GM10847 (cell line): ENCODE measurements around the gene RAB24.

ENCODE experiments used
- POLR2A ChIP-seq: IDR thresholded peaks from 2 replicates; pipeline ENCODE4 v1.6.1; 2011; ENCODE audit not compliant: insufficient read length; ENCODE audit errors: extremely low read depth

The RAB24 gene

DNA sequence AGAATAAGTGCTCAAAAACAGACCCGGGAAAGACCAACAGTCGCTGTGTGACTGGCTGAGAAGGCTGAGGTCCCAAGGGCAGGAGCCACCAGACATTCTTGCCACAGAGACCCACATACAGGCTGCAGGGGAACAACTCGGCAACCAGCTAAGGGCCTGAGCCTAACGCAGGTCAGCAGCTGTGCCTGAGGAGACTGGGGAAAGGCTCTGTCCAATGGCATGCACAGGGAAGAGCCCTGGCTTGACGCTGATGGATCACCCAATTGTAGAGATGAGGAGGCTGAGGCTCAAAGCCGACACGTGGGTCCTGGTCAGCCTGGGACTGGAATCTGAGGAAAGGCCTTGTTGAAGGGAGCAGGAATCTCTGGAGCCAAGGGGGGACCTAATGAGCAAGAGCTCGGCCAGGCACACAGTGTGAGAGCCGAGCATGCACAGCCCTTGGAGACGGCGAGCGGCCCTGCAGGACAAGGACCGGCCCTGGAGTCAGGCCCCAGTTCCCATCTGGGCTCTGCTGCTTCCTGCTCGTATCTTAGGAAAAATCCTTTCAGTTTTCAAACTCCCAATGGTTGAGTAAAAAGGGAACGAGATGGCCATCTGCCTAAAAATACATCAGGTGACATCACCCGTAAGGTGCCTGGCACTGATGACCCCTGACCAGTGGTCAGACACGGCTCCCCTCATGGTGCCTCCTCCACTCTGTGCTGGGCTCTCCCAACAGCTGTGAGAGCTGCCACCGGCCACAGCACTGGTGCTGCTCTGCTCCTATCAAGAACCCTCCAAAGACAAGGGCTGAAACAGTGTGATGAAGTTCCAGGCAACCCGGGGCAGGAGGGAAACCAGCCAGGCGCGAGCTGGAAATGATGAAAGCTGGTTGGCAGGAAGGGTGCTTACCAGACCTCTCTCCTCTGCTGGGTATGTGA is 31.5 kb upstream of the RAB24 start:
- TF ChIP-seq POLR2A: no peak

DNA sequence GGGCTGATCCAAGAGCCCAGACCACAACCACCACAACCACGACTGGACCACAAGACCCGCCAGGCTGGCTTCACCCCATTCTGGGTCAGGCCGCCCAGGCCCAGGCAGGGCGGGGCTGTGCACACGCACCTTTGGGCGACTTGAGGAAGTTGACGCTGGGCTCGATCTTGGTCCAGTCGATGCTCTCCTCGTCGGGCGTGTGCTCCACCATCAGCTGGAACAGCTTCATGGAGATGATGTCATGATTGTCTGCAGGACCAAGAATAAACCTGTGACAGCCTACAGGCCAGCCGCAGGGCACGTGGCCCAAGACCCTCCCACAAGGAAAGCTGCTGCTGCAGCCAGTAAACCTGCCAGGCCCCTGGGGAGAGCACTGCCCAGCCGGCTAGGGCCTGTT is 30.6 kb upstream of the RAB24 start:
- TF ChIP-seq POLR2A: no peak

DNA sequence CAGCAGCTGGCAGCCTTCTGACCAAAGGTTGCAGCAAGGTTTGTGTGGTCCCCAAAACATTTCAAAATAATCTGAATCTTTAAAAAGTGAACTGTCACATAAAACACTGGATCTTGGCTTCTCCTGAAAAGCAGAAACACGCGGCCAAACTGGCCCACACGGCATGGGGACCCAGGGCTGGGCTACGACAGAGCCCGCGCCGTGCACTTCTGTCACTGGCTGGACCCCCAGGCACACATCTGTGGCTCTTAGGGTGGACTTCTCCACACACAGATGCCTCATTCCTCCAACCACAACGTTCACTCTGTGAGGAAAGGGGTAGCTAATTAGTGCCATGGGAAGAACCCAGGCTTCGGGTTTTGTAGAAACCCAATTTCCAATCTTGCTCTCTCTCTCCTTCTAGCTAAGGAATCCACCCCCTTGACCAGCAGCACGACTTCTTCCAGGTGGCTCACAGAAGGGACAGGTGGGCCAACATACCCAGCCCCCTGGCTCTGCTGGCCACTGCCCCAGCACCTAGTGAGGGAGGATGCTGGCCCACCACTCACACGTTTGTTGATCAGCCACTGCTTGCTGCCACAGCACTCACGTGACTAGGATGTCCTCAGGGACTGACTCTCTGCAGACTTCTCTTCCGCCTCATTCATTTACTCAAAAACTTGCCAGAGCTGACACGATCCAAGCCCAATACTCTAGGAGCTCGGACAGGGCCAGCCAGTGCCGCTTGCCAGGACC is 30.1 kb upstream of the RAB24 start:
- TF ChIP-seq POLR2A: no peak

DNA sequence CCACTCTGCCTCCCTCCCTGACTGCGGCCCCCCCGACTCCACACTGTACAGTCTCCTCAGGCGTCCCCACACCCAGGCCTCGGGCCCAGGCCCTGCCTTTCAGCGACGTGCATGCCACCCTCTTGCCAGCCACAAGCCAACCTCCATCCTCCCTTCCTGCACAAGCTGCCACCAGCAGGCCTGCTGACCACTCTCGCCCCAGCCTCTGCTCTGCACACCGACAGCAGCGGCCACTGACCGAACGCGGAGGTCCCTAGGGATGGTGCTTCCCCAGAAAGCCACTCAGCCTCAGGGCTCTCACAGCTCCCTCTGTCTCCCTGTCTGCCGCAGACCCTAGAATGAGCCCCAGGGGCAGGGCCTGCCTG is 29.4 kb upstream of the RAB24 start:
- no peak for TF ChIP-seq POLR2A

DNA sequence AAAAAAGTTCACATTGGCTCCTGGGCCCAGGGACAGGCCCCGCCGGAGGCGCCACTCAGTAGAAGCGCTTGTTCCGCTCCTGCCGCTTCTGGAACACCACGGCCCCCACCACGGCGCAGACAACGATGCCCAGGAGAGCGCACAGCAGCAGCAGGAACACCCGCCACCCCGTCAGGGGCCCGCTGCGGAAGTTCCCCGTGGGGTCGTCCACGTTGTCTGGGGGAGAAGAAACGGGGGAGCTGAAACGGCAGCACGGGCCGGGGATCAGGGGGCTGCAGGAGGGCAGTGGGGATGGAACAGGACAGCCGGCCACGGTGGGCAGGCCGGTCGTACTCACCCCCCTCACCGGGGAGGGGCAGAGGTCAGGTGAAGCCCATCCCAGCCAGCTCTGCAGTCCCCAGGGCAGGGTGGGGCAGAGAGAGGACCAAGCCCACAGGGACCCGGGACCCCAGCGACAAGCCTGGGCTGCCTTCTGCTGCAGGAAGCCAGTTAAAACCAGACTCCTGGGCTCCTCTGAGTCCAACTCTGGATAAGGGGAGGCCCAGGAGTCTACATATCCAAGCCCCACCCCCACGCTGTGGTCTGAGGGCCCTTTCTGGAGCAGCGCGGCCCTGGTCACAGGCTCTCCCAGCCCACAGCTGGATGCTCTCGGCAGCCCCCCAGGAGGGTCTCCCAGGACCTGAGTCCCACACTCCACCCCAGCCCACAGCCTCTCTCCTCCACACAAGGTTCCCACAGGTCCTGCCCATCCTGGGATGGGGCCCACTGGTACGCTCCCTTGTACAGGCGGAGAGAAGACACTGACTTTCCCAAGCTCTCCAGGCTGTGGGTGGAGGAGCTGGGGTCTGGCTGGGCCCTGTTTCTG is 28.7 kb upstream of the RAB24 start:
- no peak for TF ChIP-seq POLR2A

DNA sequence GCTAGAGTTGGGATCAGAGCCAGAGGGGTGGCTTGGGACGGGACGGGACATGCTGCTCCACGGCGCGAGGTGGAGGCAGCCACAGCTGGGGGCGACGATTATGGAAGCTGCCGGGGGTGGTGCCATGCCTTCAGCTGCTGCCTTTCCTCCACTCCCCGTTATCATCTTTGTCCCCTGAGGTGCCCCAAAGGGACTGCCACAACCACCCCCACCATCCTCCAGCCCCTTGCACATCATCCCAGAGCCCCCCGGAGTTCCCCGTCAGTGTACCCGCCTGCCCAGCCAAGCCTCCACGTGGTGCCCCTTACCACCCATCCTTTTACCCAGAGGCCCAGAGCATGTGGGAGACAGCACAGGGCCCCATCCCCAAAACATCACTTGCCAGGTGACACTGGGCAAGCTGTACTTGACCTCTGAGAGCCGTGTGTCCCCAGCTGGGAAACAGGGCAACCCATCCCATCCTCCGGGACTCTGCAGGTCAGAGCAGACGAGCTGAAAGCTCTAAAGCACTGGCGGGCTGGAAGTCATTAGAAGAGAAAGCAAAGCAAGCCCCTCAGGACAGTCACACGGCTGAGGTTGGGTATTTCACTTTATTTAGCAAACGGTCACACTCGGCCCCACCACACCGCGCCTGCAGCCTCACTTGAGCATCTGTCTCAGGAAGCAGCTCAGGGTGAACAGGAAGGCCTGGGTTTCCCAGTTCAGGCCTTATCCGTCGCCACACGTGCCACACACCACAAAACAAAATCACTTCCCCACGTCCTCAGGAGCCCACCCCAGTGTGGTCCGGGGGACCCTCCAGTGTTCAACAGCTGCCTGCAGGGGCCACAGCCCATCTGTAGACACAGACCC is 27.7 kb upstream of the RAB24 start:
- TF ChIP-seq POLR2A: no peak

DNA sequence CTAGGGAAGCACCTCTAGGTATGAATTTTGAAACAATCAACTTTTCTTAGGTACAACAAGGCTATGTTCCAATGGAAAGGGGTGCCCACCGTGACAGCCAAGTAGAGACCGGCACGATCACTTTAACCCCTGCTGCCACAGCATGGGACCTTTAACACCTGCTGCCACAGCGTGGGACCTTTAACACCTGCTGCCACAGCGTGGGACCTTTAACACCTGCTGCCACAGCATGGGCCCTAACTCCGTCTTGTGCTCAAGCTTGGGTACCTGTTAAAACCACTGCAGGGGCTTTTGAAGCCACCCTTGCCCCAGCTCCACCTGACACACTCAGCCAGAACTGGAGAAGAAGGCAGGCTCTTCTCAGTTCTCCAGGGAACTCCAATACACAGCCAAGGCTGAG is 26.4 kb upstream of the RAB24 start:
- no peak for TF ChIP-seq POLR2A

DNA sequence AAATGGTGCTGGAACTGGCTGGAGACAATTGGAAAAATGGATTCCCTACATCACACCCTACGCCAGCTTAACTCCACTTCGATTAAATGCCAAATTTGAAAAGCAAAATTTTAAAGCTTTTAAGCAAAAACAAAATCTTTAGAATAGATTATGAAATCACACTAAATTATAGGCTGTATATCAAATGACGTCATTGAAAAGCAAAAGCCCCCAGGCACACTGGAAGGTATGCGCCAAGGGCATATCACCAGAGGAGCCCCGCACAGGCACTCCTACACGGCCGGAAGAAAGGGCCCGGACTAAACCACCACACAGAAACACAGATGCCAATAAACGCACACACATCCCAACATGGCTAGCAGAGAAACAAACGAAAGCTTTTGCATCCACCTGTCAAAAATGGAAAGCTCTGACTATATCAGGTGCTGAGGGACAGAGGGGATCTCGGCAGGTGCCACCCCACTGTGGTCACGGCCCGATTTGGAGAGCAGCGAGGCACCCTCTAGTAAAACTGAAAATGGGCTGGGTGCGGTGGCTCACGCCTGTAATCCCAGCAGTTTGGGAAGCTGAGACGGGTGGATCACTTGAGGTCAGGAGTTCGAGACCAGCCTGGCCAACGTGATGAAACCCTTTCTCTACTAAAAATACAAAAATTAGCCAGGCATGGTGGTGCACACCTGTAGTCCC is 25.2 kb upstream of the RAB24 start:
- TF ChIP-seq POLR2A: no peak

DNA sequence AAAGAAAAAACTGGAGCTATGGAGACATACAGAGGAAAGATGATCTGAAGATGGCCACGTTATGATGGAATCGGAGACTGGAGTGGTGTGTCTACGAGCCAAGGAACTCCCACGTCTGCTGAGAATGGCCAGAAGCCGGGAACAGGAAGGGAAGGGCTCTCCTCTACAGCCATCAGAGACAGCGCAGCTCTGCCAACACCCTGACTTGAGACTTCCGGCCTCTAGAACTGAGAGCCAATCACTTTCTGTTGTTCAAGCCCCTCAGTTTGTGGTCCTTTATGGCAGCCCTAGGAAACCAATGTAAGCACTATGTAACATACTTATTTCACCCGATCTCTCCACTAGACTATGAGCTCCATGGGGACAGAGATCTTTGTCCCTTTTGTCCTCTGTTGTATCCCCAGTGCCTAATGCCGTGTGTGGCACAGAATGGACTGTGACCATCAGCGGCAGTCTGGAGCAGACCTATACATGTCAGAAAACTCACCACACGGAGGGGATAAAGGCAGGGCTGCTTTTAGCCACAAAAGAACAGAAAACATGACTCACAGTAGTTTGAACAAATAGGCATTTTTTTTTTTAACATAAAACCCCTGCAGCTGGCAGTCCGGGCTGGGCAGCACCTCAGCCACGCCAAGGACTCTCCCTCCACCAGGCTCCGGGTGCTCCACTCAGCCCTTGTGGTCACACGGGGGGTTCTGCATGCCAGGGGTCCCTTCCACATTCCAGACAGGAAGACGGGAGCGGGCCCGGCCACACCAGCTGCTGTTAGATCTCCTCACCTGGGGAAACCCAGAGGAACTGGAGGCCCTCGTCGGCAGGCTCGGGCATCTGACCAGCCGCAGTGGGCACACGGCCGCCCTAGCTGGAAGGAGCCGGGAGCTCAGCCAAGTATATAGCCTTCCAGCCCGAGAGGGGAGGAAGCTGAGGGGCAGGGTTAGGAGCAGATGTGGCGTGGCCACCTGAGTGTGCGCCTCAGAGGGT is 24.3 kb upstream of the RAB24 start:
- TF ChIP-seq POLR2A: no peak

DNA sequence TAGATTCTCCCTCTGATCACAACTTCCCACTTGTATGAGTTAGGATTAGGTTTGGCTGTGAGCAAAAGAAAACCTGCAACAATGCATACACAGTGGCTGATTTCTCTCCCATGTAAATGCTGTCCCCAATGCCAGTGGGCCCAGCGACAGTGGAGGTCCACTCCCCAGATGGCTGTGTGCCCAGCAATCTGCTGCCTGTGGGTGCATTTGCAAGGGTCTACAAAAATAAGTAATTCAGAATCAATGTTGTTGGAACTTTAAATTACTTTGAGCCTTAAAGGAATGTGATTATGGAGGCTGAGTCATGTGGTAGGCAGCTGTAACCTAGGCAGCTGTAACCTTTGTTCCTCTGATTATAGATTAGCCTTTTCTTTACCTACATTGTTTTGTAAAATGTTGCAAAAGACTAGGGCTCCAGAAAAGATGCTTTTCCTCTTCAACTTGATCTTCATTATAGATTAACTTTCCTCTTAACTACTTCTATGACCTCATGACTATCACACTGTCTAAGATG is 22.4 kb upstream of the RAB24 start:
- TF ChIP-seq POLR2A: no peak

DNA sequence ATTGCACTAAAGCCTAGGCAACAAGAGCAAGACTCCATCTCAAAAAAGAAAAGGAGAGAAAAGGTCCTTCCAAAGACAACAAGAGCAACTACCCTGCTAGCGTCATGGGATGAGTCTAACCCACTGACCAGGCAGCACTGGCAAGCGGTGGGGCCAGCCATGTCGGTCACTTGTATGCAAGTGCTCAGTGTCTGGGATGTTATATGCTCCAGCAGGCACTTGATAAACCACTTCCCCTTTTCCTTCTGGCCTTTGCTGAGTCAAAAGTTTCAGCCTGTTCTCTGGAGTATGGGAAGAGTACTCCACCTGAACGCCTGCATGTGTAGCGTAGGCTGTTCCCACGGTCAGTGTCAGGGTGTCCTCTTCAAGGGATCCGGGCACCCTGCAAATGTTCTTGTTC is 17.4 kb upstream of the RAB24 start:
- TF ChIP-seq POLR2A: no peak

DNA sequence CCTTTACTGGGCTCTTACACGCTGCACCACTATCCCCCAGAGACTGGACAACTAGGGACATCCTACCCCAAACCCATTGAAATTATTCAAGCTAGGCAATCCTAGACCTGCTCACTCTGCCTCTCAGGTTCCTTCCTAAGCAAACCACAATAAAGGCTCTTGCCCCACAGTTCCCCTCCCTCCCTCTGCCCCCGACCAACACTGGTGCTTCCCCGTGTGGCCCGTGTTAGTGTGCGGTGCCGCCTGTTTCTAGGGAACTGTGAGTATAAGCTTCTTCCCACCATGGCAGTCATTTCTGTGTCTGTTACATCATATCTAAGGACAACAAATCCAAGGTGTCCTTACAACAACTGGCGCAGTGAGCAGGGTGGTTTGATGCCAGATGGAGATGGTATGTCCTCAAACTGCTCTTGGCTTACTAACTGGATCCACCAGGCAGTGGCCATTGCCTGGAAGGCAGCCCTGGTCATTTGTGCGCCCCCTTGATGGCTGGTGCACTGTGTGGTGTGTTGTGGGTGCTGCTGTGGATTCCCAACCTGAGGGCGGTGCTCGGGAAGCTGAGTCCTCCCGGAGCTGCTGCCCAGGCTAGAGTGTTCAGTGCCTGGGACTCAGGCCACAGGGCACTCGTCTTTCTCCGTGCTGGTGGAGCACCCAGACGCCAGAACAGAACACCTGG is 16.5 kb upstream of the RAB24 start:
- no peak for TF ChIP-seq POLR2A
